HL-60 (cell line): Measurements from ENCODE around the gene RNF5.

Source experiments
- DNase-seq, 2 experiments: peaks; one replicate each; pipeline ENCODE4 v3.0.0-alpha.2; 2010 to 2020; ENCODE audit warnings: low read depth in 1 of 2, low spot score in 1 of 2
- H3K27ac ChIP-seq: fragments of 250-450 bp; sonication (Bioruptor Pico); replicated peaks from 2 replicates; pipeline ENCODE4 v1.5.1; 2020; ENCODE audit warnings: mild to moderate bottlenecking, moderate library complexity
- H3K27me3 ChIP-seq: fragments of 250-450 bp; sonication (Bioruptor Pico); 2 replicates; pipeline ENCODE4 v1.5.1; 2021; ENCODE audit warnings: mild to moderate bottlenecking, moderate library complexity; ENCODE audit not compliant: insufficient read depth, poor library complexity, severe bottlenecking
- H3K4me3 ChIP-seq: replicated peaks from 2 replicates; pipeline ENCODE4 v1.5.1; 2011; ENCODE audit warnings: mild to moderate bottlenecking, control low read depth, low read length; ENCODE audit not compliant: insufficient read depth
- CTCF ChIP-seq: IDR thresholded peaks from one replicate; pipeline ENCODE4 v1.5.1; 2011; ENCODE audit warnings: low read length, control low read depth, inconsistent platforms; ENCODE audit not compliant: insufficient read depth
- GABPA ChIP-seq: IDR thresholded peaks from 2 replicates; pipeline ENCODE4 v1.6.1; 2012; ENCODE audit warnings: low read depth
- POLR2AphosphoS5 ChIP-seq: IDR thresholded peaks from 2 replicates; pipeline ENCODE4 v1.6.1; 2012; ENCODE audit warnings: low read depth
- REST ChIP-seq: IDR thresholded peaks from 2 replicates; pipeline ENCODE4 v1.6.1; 2012; ENCODE audit warnings: low read depth; ENCODE audit not compliant: insufficient replicate concordance
- SPI1 ChIP-seq: IDR thresholded peaks from 2 replicates; pipeline ENCODE4 v1.6.1; 2012; ENCODE audit warnings: low read depth, mild to moderate bottlenecking, borderline replicate concordance

The RNF5 gene

GRCh38 chr6:32158052-32158451, 20.2 kb upstream of the RNF5 start:
- H3K27me3 ChIP-seq = peaks cover 14% of the 10 kb centered on the region
- H3K27ac ChIP-seq = no peak overlapping the region
- H3K4me3 ChIP-seq = no peak overlapping the region
- no peak for DNase-seq
- no peak for TF ChIP-seq GABPA
- TF ChIP-seq REST = no peak
- TF ChIP-seq SPI1 = no peak
- TF ChIP-seq POLR2AphosphoS5 = no peak
- no peak for TF ChIP-seq CTCF

- no peak overlapping the region for H3K27ac ChIP-seq
- no peak overlapping the region for H3K4me3 ChIP-seq
- DNase-seq = no peak
- H3K27me3 ChIP-seq = no peaks in the 10 kb centered on the region
- no peak for TF ChIP-seq CTCF
- no peak for TF ChIP-seq REST
Observed at GRCh38 chr6:32163559-32164258, 14.5 kb upstream of the RNF5 start.

- no peak for TF ChIP-seq SPI1
- no peak for TF ChIP-seq REST
- TF ChIP-seq POLR2AphosphoS5 = no peak
- TF ChIP-seq CTCF = no peak
- TF ChIP-seq GABPA = no peak
- no peak for DNase-seq
- Histone ChIP-seq H3K27ac (no peak within 1 kb of the TSS), H3K27me3 (no peaks in the 10 kb centered on the region), H3K4me3 (no peak within 1 kb of the TSS)
Observed at GRCh38 chr6:32164295-32164694, 13.9 kb upstream of the RNF5 start, which contains the start of gene EGFL8. Gene EGFL8 (plus strand): TSS chr6:32164595. CDS start chr6:32166166, 1,571 bp downstream.
